Measurements from ENCODE around the gene LONP2.

DNA sequence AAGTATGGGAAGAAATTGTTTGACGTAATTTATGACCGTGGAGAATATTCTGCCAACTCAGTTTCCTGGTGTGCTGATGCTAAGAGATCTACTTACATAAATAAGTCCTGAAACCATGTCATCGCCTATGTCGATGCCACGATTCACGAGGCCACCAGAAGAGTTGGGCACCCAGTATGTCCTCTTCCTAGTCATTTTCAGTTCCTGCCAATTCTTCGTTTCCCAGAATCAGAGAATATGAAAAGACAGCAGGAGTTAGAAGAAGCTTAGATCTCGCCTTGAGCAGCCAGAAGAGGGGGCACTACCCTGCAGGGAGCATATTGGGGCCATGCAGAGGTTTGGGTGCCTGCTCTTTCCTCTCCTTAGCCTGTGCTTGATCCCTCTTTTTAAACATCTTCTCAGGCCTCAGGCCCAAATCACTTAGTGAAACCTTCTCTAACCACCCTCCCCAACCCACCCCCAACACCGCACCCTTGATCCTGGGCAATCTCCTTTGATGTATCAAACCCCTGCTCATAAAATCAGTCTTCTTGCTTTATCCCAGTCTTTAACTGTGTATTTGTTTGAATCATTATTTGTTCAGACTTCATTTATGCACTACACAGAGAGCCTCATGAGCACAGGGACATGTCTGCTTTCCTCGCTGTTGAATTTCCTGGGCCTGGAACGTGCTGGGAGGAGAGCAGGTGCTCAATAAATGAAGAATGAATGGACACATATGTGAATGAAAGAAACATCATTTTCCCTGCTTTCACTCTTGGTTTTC lies 12.2 kb upstream of the LONP2 start:
- TF ChIP-seq, protein P1, sequence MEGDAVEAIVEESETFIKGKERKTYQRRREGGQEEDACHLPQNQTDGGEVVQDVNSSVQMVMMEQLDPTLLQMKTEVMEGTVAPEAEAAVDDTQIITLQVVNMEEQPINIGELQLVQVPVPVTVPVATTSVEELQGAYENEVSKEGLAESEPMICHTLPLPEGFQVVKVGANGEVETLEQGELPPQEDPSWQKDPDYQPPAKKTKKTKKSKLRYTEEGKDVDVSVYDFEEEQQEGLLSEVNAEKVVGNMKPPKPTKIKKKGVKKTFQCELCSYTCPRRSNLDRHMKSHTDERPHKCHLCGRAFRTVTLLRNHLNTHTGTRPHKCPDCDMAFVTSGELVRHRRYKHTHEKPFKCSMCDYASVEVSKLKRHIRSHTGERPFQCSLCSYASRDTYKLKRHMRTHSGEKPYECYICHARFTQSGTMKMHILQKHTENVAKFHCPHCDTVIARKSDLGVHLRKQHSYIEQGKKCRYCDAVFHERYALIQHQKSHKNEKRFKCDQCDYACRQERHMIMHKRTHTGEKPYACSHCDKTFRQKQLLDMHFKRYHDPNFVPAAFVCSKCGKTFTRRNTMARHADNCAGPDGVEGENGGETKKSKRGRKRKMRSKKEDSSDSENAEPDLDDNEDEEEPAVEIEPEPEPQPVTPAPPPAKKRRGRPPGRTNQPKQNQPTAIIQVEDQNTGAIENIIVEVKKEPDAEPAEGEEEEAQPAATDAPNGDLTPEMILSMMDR (IDR thresholded peaks at IDR 0.05), result peak in 2 of 3 experiments; percentile 11 to 27
- no peak for TF ChIP-seq POLR2A (IDR thresholded peaks at IDR 0.05)
